ENCODE data around the gene METTL21A.

GRCh38 chr2:207584952-207585351, 40.2 kb downstream of the METTL21A start:
- TF ChIP-seq EZH2 (IDR thresholded peaks at IDR 0.05; ENCODE audit: borderline replicate concordance, low read length) (no peak), CTCF (conservative IDR thresholded peaks at IDR 0.05 in 1 of 2, IDR thresholded peaks at IDR 0.05 in 1 of 2; ENCODE audit: extremely low read depth in 1 of 2, insufficient read depth in 1 of 2, low read depth in 1 of 2, low read length in 2 of 2) (no peak)
